H7 (cell line): ENCODE results near the gene ANKRD12. TPM values are rescaled to one million over a fixed set of nuclear protein-coding genes. Genes with fewer than 3 reads are reported as not detected.

Experiments used
- DNase-seq: peaks from one replicate; pipeline ENCODE4 v3.0.0; 2012
- H3K27me3 ChIP-seq: 2 replicates; pipeline ENCODE4 v1.6.0; 2011; ENCODE audit warnings: mild to moderate bottlenecking, low read length; ENCODE audit not compliant: control insufficient read depth, insufficient read depth
- H3K36me3 ChIP-seq: replicated peaks from 2 replicates; pipeline ENCODE4 v1.5.1; 2011; ENCODE audit warnings: low read length; ENCODE audit not compliant: control insufficient read depth, insufficient read depth
- H3K4me3 ChIP-seq: 2 replicates; pipeline ENCODE4 v1.5.1; 2011; ENCODE audit warnings: low read depth, mild to moderate bottlenecking, control low read depth, low read length, moderate library complexity; ENCODE audit not compliant: insufficient read depth
- total RNA-seq: library from RNA; depleted of rRNA; stranded (reverse); fragments of >200 nt; shearing (Covaris generic); gene quantifications from 2 replicates; pipeline ENCODE4 v1.2.3, GENCODE V29; 2014; rRNA removed

ANKRD12 gene
- total RNA-seq, 1 experiment from 2014 or later: 3.2 TPM

DNA sequence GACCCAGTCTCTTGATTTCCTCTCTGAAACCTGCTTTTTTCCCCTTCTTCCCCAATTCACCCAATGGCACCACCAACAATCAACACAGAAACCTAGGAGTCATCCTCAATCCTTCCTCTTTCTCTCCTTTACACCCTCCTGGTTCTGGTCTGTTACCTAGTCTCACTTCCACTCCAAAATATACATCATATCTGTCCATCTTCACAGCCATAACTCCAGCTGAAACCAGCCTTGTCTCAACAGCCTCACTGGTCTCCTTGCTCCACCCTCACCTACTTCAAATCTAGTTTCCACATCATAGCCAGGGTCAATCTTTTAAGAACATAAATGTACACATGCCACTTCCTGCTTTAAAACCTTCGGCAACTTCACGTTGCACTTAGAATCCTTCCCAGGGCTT lies 186.2 kb downstream of the ANKRD12 start:
- Histone ChIP-seq H3K4me3 (no peak overlapping the region), H3K27me3 (no peaks in the 10 kb centered on the region)

DNA sequence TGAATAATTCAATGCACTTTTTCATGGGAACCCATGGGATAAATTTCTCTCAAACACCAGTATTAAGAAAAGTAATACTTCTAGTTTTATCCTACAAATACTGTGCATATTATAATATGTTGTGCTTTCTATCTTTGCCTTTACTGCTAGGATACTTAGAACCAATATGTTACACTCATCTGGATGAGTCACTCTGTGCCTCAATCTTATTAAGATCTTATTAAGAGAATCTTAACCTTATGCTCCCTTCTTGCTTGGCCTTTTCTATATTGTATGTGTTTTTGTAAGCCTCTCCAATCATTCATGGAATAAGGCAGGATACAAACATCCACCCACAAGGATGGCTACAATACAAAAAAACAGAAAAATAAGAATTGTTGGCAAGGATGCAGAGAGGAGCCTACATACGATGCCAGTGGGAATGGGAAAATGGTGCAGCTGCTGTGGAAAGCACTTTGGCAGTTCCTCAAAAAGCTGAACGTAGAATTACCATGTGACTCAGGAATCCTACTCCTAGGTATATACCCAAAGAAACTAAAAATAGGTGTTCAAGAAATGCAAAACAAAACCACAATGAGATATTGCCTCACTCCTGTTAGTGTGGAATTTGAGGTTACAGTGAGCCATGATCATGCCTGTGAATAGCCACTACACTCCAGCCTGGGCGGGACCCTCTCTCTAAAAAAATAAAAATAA lies 187.3 kb downstream of the ANKRD12 start:
- no peaks in the 10 kb centered on the region for H3K27me3 ChIP-seq
- no peaks in the 10 kb centered on the region for H3K36me3 ChIP-seq
- H3K4me3 ChIP-seq: no peak overlapping the region
- no peak for DNase-seq

More for the DNA sequence above, 186.2 kb downstream of the ANKRD12 start:
- no peak for DNase-seq
- H3K36me3 ChIP-seq: no peaks in the 10 kb centered on the region

DNA sequence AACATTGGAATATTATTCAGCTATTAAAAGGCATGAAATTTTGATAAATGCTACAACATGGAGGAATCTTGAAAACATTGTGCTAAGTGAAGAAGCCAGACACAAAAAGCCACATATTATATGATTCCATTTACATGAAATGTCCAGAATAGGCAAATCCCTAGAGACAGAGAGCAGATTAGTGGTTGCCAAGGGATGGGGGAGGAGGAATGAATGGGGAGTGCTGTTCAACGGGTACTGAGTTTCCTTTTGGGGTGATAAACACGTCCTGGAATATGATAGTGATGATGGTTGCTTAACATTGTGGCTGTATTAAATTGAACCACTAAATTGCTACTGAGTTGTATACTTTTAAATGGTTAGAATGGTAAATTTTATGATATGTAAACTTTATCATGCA lies 189.1 kb downstream of the ANKRD12 start:
- no peak for DNase-seq
- no peaks in the 10 kb centered on the region for H3K27me3 ChIP-seq
- no peak overlapping the region for H3K4me3 ChIP-seq
- H3K36me3 ChIP-seq: no peaks in the 10 kb centered on the region

DNA sequence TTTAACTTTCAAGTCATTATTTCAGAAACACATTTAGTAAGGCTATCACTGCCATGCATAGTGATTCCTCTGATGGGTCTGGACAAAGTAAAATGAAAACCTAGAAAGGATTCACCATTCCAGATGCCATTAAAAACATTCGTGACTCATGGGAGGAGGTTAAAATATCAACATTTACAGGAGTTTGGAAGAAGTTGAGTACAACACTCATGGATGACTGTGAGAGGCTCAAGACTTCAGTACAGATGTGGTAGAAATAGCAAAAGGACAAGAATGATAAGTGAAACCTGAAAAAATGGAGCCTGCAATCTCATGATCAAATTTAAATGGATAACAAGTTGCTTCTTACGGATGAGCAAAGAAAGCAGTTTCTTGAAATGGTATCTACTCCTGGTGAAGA lies 192.2 kb downstream of the ANKRD12 start:
- DNase-seq: no peak
- Histone ChIP-seq H3K36me3 (no peaks in the 10 kb centered on the region), H3K27me3 (peaks cover 2% of the 10 kb centered on the region), H3K4me3 (no peak overlapping the region)

DNA sequence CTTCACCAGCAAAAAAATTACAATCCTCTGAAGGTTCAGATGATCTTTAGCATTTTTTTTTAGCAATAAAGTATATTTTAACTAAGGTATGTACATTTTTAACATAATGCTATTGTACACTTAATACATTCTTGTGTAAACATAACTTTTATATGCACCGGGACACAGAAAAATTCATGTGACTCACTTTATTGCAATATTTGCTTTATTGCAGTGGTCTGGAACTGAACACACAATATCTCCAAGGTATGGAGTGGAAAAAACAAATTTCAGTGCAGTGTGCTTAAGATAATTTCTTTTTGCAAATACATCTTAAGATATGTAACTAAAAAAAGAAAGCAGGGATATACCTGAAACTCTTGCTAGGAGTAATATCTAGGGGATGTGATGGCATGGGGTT lies 192.9 kb downstream of the ANKRD12 start:
- DNase-seq: no peak
- Histone ChIP-seq H3K27me3 (peaks cover 2% of the 10 kb centered on the region), H3K4me3 (no peak overlapping the region), H3K36me3 (no peaks in the 10 kb centered on the region)

DNA sequence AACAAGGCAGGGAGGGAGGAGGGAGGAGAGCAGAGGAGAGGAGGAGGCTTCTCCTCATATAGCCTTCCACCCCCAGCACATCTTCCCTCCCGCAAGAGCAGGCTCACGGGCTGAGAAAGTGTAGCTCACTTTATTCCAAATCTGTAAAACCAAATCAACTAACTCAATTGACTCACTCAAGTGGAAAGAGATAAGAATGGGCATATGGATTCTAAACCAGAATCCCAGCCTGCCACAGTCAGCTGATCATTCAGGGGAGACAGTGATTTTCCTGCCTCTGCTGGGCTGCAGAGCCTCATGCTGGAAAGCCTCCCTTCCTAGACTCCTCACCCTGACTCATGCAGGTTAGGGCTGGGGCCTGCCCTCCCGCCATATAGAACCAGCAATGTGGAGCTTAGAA lies 193.8 kb downstream of the ANKRD12 start:
- Histone ChIP-seq H3K27me3 (peaks cover 4% of the 10 kb centered on the region), H3K4me3 (no peak overlapping the region), H3K36me3 (no peaks in the 10 kb centered on the region)
- no peak for DNase-seq

DNA sequence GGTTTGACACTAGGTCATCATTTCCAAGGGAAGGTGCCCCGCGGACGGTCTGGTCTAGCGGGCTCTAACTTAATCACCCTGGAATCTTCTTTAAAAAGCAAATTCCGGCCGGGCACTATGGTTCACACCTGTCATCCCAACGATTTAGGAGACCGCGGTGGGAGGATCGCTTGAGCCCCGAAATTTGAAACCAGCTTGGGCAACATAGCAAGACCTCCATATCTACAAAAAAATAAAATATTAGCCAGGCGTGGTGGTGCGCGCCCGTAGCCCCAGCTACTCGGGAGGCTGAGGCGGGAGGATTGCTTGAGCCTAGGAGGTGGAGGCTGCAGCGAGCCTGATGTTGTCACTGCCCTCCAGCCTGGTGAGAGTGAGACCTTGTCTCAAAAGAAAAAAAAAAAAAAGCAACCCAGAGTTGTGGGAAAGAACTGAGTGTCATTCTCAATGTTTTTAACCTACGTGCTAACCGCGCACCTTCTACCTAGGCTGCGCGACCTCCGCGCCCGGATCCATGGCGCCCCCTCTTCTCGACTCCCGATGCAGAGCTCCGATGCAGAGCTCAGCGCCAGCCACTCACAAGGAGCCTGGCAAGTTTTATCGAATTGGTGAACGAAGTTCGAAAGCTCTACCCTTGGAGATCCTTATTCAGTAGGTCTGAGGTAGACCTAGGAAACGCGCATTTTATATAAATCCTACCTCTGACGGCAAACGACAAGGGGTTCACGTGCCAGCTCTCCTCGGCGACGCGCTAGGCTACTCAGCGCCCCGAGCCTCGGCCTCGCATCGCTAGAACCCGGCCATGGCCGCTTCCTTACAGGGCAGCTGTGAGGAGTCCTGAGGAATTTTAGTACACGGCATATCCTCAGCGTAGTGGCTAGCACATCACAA lies 197.1 kb downstream of the ANKRD12 start:
- Histone ChIP-seq H3K27me3 (peaks cover 6% of the 10 kb centered on the region), H3K4me3 (peak overlapping the region; percentile 54), H3K36me3 (peaks cover 2% of the 10 kb centered on the region)
- DNase-seq: peak; percentile 71

DNA sequence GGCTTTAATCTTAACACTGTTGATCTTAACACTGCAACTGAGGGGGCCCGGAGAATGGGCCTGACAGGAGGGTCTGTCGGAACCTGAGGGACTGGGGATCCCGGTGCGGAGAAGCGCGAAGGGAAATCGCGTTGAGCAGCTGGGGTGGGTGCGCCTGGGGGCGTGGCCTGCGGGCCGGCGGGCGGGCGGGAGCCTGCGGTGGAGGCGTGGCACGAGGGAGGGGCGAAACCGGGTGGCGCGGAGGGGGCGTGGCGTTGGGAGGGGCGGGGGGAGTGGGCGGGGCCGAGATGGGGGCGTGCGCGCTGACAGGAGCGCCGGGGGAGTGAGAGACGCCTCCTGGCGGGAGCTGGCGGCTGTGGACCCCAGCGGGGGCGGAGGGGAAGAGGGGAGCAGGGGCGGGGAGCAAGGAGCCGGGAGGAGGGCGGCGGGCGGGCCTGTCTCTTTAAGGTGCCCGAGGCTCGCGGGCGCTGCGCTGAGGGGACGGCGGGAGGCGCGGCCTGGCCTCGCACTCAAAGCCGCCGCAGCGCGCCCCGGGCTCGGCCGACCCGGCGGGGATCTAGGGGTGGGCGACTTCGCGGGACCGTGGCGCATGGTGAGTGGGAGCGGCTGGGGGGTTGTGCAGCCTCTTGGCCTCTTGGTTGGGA lies 197.9 kb downstream of the ANKRD12 start, which contains the start of gene TWSG1:
Gene TWSG1, plus strand, starts transcription at position 445 of the 644 bp plus-strand sequence. CDS start 2,457 bp downstream, outside the sequence.
- Histone ChIP-seq H3K27me3 (peaks cover 6% of the 10 kb centered on the region), H3K4me3 (peak within 1 kb of the TSS; percentile 72), H3K36me3 (peaks cover 2% of the 10 kb centered on the region)
- DNase-seq: peak; percentile 99

DNA sequence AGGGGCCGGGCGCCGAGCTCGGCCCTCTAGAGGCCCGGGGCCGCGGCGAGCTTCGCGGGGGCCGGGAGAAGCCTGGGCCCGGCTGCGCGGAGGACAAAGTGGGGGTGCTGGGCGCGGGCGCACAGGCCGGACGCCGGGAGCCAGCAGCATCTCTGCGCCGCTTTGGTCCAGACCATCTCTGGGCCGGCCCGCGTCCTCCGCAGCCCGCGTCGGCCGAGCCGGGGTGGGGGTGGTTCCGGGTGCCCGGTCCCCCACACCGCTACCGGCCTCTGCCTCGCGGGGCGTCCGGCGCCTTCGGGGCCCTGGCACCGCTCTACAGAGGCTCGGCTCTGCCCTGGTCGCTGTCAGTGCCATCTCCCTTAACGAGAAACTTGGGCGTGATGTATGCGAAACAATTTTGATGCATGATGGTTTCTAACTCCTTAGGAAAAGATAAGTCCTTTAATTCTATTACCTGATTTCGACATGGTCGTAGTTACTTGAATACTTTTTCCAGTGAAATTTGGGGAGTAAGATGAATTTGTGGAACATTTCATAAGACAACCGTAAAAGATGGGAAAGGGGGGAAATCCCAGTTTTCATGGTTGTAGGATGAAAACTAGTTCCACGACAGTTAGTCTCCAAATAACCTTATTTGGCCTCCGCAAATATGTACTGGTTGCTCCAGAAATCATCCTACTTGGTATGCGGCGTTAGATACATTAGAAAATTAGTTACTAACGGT lies 198.6 kb downstream of the ANKRD12 start:
- peaks cover 2% of the 10 kb centered on the region for H3K36me3 ChIP-seq
- peak; percentile 15 for DNase-seq
- H3K27me3 ChIP-seq: peaks cover 6% of the 10 kb centered on the region
- peak overlapping the region; percentile 72 for H3K4me3 ChIP-seq

Other genes with a start within 250 kb of the ANKRD12 start
- 189 and 220 TPM in 2 replicates for gene NDUFV2, start 34.1 kb upstream of the ANKRD12 start, total RNA-seq
- 15.1 and 16.8 TPM in 2 replicates for gene TWSG1, start 198.0 kb downstream of the ANKRD12 start, total RNA-seq